Measurements from ENCODE around the gene TMC7. TPM values are rescaled to one million over a fixed set of nuclear protein-coding genes. Genes with fewer than 3 reads are reported as not detected.
"Not testable (repeated sequence)": the region's sequence is repeated elsewhere in the genome, so short reads cannot be mapped to it uniquely, and the experiment has no call there.

The TMC7 gene
- total and polyA plus RNA-seq, 2 of the 13 experiments (the other 11 are each of a cell fraction or from before 2014, with no cell fraction given): 1.2 to 5.1 TPM

- TF ChIP-seq, protein P1, sequence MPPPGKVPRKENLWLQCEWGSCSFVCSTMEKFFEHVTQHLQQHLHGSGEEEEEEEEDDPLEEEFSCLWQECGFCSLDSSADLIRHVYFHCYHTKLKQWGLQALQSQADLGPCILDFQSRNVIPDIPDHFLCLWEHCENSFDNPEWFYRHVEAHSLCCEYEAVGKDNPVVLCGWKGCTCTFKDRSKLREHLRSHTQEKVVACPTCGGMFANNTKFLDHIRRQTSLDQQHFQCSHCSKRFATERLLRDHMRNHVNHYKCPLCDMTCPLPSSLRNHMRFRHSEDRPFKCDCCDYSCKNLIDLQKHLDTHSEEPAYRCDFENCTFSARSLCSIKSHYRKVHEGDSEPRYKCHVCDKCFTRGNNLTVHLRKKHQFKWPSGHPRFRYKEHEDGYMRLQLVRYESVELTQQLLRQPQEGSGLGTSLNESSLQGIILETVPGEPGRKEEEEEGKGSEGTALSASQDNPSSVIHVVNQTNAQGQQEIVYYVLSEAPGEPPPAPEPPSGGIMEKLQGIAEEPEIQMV (CRISPR knock-in tag; IDR thresholded peaks at IDR 0.05; ENCODE audit: low read depth): peak; percentile 51; the same call in 1 of the 2 replicates
- TF ChIP-seq ZNF766 (CRISPR knock-in tag; IDR thresholded peaks at IDR 0.05; ENCODE audit: borderline replicate concordance): peak; percentile 55; the same call in 1 of the 2 replicates
- TF ChIP-seq ZNF430 (CRISPR knock-in tag; IDR thresholded peaks at IDR 0.05): 0 out of 2 replicates have a peak, but pooled peaks have one; percentile 3
- TF ChIP-seq, protein P2, sequence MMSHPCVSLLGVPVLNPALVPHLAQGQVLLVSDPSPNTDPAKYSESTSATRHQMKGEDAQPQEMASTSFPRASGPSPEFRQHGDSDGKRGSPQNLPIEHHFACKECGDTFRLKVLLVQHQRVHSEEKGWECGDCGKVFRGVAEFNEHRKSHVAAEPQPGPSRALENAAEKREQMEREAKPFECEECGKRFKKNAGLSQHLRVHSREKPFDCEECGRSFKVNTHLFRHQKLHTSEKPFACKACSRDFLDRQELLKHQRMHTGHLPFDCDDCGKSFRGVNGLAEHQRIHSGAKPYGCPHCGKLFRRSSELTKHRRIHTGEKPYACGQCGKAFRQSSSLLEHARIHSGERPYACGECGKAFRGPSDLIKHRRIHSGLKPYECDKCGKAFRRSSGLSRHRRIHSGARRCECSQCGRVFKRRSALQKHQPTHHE (CRISPR knock-in tag; IDR thresholded peaks at IDR 0.05; ENCODE audit: borderline replicate concordance): 0 out of 2 replicates have a peak, but pooled peaks have one; percentile 46
- not testable (repeated sequence) for TF ChIP-seq SOX6 (IDR thresholded peaks at IDR 0.05)
- TF ChIP-seq SOX6 (CRISPR knock-in tag; IDR thresholded peaks at IDR 0.05): peak; percentile 48
- 0 out of 2 replicates have a peak, but pooled peaks have one; percentile 23 for TF ChIP-seq ZNF710 (CRISPR knock-in tag; IDR thresholded peaks at IDR 0.05; ENCODE audit: borderline replicate concordance)
- TF ChIP-seq DMAP1 (CRISPR knock-in tag; IDR thresholded peaks at IDR 0.05): peak; percentile 43; the same call in 1 of the 2 replicates
- TF ChIP-seq ZMAT3 (CRISPR knock-in tag; conservative IDR thresholded peaks at IDR 0.05): peak; percentile 53; the same call in 1 of the 2 replicates
- TF ChIP-seq ZNF614 (CRISPR knock-in tag; IDR thresholded peaks at IDR 0.05; ENCODE audit: borderline replicate concordance): 0 out of 2 replicates have a peak, but pooled peaks have one; percentile 8
- 0 out of 2 replicates have a peak, but pooled peaks have one; percentile 36 for TF ChIP-seq ZNF800 (CRISPR knock-in tag; IDR thresholded peaks at IDR 0.05)
- TF ChIP-seq KDM5B (CRISPR knock-in tag; IDR thresholded peaks at IDR 0.05; ENCODE audit: borderline replicate concordance): peak; percentile 48; the same call in 1 of the 2 replicates
- 0 out of 2 replicates have a peak, but pooled peaks have one; percentile 25 for TF ChIP-seq PHF21A (CRISPR knock-in tag; IDR thresholded peaks at IDR 0.05)
- peak; percentile 64; the same call in 1 of the 2 replicates for TF ChIP-seq ZNF292 (CRISPR knock-in tag; IDR thresholded peaks at IDR 0.05; ENCODE audit: borderline replicate concordance, low read depth)
- 0 out of 2 replicates have a peak, but pooled peaks have one; percentile 64 for TF ChIP-seq SNAI1 (CRISPR knock-in tag; IDR thresholded peaks at IDR 0.05; ENCODE audit: borderline replicate concordance)
- TF ChIP-seq SAP130 (CRISPR knock-in tag; IDR thresholded peaks at IDR 0.05; ENCODE audit: low read depth): peak; percentile 30; the same call in 1 of the 2 replicates
- 0 out of 2 replicates have a peak, but pooled peaks have one; percentile 43 for TF ChIP-seq ZNF777 (CRISPR knock-in tag; IDR thresholded peaks at IDR 0.05)
- 0 out of 2 replicates have a peak, but pooled peaks have one; percentile 50 for TF ChIP-seq ZNF570 (CRISPR knock-in tag; IDR thresholded peaks at IDR 0.05; ENCODE audit: borderline replicate concordance)
- 0 out of 2 replicates have a peak, but pooled peaks have one; percentile 9 for TF ChIP-seq TFDP2 (CRISPR knock-in tag; IDR thresholded peaks at IDR 0.05)
- TF ChIP-seq ZNF317 (CRISPR knock-in tag; IDR thresholded peaks at IDR 0.05): 0 out of 2 replicates have a peak, but pooled peaks have one; percentile 59
These were observed 27.7 kb upstream of the TMC7 start (continued) for GRCh38 chr16:18955874-18956580.
